ENCODE results near the gene SORBS1. TPM values are rescaled to one million over a fixed set of nuclear protein-coding genes. Genes with fewer than 3 reads are reported as not detected.

SORBS1 gene
- total RNA-seq, 1 donor from 2014 or later, result 28.2 TPM

DNA sequence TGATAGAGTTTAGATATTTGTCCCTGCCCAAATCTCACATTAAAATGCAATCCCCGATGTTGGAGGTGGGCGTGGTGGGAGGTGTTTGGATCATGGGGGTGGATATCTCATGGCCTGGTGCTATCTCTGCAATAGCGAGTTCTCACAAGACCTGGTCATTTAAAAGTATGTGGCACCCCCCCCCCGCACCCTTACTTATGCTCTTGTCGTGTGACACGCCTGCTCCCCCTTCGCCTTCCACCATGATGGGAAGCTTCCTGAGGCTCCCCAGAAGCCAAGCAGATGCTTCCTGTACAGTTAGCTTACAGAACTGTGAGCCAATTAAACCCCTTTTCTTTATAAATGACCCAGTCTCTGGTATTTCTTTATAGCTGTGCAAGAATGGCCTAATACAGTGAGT lies 118.8 kb downstream of the SORBS1 start:
- Mint-ChIP-seq H3K27me3 (no peaks in the 10 kb centered on the region), H3K9me3 (peaks cover 4% of the 10 kb centered on the region), H3K27ac (no peak overlapping the region), H3K4me1 (ENCODE audit: unreplicated experiment) (peaks cover 5% of the 10 kb centered on the region), H3K36me3 (no peaks in the 10 kb centered on the region), H3K4me3 (no peak overlapping the region)
- TF ChIP-seq CTCF (conservative IDR thresholded peaks at IDR 0.05), result no peak
- DNase-seq (ENCODE audit: extremely low spot score, unreplicated experiment), result no peak

DNA sequence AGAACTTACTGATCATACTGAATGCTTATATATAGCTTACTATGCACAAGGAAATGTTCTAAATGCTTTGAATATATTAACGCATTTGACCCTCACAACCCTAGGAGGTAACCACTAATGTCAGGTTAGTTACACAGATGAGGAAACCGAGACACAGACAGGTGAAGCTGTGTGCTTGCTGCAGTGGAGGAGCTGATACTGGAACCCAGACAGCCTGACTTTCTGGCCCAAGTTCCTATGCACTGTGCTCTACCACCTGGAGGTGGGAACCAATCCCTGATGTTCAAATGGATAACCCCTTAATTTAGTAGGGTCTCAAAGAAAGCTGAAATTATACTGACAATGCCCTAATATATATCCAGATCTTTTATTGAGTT lies 119.6 kb downstream of the SORBS1 start:
- no peak overlapping the region for H3K27ac Mint-ChIP-seq
- H3K27me3 Mint-ChIP-seq, result no peaks in the 10 kb centered on the region
- H3K36me3 Mint-ChIP-seq, result no peaks in the 10 kb centered on the region

GRCh38 chr10:95440756-95441546 lies 120.2 kb downstream of the SORBS1 start:
- Mint-ChIP-seq H3K27me3 (no peaks in the 10 kb centered on the region), H3K4me3 (no peak overlapping the region), H3K4me1 (ENCODE audit: unreplicated experiment) (peaks cover 2% of the 10 kb centered on the region), H3K27ac (no peak overlapping the region), H3K36me3 (no peaks in the 10 kb centered on the region), H3K9me3 (peaks cover 2% of the 10 kb centered on the region)
- no peak for DNase-seq (ENCODE audit: extremely low spot score, unreplicated experiment)
- TF ChIP-seq CTCF (conservative IDR thresholded peaks at IDR 0.05), result no peak

More for the DNA sequence above, 119.6 kb downstream of the SORBS1 start:
- H3K9me3 Mint-ChIP-seq, result peaks cover 4% of the 10 kb centered on the region
- H3K4me3 Mint-ChIP-seq, result no peak overlapping the region
- H3K4me1 Mint-ChIP-seq (ENCODE audit: unreplicated experiment), result peaks cover 4% of the 10 kb centered on the region
- DNase-seq (ENCODE audit: extremely low spot score, unreplicated experiment), result no peak
- no peak for TF ChIP-seq CTCF (conservative IDR thresholded peaks at IDR 0.05)

DNA sequence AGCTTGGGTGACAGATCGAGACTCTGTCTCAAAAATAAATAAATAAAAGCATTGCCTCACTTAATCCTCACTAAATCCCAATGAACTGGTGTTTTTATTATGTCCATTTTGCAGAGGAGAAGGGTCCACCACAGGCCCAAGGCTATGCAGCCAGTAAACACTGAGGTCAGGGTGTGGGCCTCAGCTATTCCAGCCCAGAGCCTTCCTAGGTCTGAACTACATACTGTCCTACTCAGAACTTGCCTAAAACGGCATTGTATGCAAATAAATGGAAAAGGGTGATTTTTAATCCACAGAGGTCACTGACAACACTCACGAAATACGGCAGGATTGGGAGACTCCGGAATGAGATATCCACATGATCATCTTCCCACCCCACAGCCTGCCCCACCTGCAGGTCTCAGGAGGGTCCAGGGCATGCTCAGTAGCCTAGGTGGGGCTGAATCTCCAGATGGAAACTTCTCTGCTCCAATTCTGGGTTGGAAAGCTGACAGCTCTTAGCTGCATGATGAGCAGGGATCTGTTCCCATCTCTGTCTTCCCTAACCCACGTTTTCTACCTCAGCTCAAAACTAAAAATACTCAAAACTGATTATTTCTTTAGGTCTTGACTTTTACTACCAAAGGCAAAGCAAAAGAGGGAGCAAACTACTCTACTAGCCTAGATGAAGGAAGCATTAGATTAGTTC lies 121.0 kb downstream of the SORBS1 start:
- Mint-ChIP-seq H3K4me1 (ENCODE audit: unreplicated experiment) (no peaks in the 10 kb centered on the region), H3K27ac (peak overlapping the region; percentile 64), H3K36me3 (no peaks in the 10 kb centered on the region), H3K4me3 (no peak overlapping the region), H3K27me3 (no peaks in the 10 kb centered on the region), H3K9me3 (no peaks in the 10 kb centered on the region)
- no peak for DNase-seq (ENCODE audit: extremely low spot score, unreplicated experiment)
- no peak for TF ChIP-seq CTCF (conservative IDR thresholded peaks at IDR 0.05)

DNA sequence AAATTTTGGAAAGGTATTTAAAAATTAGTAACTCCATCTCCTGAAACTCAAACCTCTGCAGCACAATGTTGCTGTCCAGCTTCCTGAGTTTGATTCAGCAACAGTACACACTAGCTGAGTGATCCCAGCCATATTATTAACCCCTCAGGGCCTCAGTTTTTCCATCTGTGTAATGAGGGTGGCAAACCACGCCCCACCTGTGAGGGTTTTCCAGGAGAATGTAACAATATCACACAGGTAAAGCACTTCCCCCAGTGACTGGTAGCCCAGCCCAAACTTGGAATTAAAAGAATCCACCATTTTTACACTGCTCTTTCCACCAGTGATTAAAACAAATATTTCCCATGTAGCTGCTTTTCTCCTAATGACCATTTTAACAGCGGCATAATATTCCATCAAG lies 122.4 kb downstream of the SORBS1 start:
- no peak for DNase-seq (ENCODE audit: extremely low spot score, unreplicated experiment)
- Mint-ChIP-seq H3K27ac (no peak overlapping the region), H3K36me3 (no peaks in the 10 kb centered on the region), H3K4me3 (no peak overlapping the region), H3K9me3 (no peaks in the 10 kb centered on the region), H3K4me1 (ENCODE audit: unreplicated experiment) (no peaks in the 10 kb centered on the region), H3K27me3 (no peaks in the 10 kb centered on the region)
- TF ChIP-seq CTCF (conservative IDR thresholded peaks at IDR 0.05), result no peak

Data from type B pancreatic cell (in vitro differentiated cells).